HL-60 (cell line): ENCODE measurements around the gene SUFU.

Source experiments
- GABPA ChIP-seq: IDR thresholded peaks from 2 replicates; pipeline ENCODE4 v1.6.1; 2012; ENCODE audit warnings: low read depth
- POLR2AphosphoS5 ChIP-seq: IDR thresholded peaks from 2 replicates; pipeline ENCODE4 v1.6.1; 2012; ENCODE audit warnings: low read depth
- SPI1 ChIP-seq: IDR thresholded peaks from 2 replicates; pipeline ENCODE4 v1.6.1; 2012; ENCODE audit warnings: low read depth, mild to moderate bottlenecking, borderline replicate concordance
- TF ChIP-seq, protein P1 (sequence below): IDR thresholded peaks from 2 replicates; pipeline ENCODE4 v1.6.1; 2012; ENCODE audit warnings: low read depth; ENCODE audit not compliant: insufficient replicate concordance
- TF ChIP-seq, protein P2 (sequence below): IDR thresholded peaks from one replicate; pipeline ENCODE4 v1.5.1; 2011; ENCODE audit warnings: low read length, control low read depth, inconsistent platforms; ENCODE audit not compliant: insufficient read depth

DNA sequence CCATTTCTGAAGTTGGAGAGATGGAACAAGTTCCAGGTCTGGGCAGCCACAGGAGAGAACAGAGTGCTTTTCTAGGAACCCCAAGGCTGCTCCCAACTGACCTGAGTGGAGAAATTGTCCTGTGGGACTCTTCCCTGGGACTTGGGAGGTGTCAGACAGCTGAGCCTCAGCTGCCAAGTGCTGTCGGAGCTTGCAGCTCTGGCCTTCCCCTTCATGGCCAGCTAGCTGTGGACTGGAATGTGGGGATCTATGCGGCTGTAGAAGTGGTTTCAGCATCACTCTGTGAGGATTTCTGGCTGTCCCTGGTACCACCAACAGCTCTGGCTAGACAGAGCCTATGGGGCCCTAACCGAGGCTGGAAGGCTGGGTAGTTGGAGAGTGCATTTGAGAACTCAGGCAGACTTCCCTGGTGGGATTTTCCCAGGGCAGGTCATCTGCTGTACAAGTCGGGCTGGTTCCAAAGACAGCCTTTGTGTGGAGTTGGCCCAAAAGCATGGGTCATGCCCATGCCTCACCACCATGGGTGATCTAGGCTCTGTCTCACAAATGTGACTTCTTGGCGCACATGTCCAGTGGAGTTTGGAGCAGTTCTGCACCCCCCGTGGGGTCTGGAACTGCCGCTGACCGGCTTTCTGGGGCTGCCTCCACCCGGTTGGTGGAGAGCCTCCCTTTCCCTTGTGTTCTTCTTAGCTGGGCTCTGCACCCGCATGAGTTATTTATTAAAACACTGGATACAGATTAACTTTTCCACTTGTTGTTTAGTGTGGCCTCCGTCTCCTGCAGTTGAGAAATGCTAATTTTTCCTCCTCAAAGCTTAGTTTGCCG is 10.9 kb downstream of the SUFU start:
- TF ChIP-seq, protein P1, sequence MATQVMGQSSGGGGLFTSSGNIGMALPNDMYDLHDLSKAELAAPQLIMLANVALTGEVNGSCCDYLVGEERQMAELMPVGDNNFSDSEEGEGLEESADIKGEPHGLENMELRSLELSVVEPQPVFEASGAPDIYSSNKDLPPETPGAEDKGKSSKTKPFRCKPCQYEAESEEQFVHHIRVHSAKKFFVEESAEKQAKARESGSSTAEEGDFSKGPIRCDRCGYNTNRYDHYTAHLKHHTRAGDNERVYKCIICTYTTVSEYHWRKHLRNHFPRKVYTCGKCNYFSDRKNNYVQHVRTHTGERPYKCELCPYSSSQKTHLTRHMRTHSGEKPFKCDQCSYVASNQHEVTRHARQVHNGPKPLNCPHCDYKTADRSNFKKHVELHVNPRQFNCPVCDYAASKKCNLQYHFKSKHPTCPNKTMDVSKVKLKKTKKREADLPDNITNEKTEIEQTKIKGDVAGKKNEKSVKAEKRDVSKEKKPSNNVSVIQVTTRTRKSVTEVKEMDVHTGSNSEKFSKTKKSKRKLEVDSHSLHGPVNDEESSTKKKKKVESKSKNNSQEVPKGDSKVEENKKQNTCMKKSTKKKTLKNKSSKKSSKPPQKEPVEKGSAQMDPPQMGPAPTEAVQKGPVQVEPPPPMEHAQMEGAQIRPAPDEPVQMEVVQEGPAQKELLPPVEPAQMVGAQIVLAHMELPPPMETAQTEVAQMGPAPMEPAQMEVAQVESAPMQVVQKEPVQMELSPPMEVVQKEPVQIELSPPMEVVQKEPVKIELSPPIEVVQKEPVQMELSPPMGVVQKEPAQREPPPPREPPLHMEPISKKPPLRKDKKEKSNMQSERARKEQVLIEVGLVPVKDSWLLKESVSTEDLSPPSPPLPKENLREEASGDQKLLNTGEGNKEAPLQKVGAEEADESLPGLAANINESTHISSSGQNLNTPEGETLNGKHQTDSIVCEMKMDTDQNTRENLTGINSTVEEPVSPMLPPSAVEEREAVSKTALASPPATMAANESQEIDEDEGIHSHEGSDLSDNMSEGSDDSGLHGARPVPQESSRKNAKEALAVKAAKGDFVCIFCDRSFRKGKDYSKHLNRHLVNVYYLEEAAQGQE = no peak
- TF ChIP-seq, protein P2, sequence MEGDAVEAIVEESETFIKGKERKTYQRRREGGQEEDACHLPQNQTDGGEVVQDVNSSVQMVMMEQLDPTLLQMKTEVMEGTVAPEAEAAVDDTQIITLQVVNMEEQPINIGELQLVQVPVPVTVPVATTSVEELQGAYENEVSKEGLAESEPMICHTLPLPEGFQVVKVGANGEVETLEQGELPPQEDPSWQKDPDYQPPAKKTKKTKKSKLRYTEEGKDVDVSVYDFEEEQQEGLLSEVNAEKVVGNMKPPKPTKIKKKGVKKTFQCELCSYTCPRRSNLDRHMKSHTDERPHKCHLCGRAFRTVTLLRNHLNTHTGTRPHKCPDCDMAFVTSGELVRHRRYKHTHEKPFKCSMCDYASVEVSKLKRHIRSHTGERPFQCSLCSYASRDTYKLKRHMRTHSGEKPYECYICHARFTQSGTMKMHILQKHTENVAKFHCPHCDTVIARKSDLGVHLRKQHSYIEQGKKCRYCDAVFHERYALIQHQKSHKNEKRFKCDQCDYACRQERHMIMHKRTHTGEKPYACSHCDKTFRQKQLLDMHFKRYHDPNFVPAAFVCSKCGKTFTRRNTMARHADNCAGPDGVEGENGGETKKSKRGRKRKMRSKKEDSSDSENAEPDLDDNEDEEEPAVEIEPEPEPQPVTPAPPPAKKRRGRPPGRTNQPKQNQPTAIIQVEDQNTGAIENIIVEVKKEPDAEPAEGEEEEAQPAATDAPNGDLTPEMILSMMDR = no peak
- TF ChIP-seq POLR2AphosphoS5 (no peak), GABPA (no peak), SPI1 (no peak)
